HEK293 (cell line): ENCODE results near the gene MEGF6.

Experiments
- ELK4 ChIP-seq: IDR thresholded peaks from 2 replicates; pipeline ENCODE4 v1.6.1; 2011; ENCODE audit warnings: mild to moderate bottlenecking, low read depth, low read length, borderline replicate concordance
- MZF1 ChIP-seq: fragments of 450-650 bp; formaldehyde crosslinking; IDR thresholded peaks from 2 replicates; pipeline ENCODE4 v1.5.1; 2017; ENCODE audit warnings: missing biosample characterization, missing genetic modification characterization, borderline replicate concordance
- PRDM2 ChIP-seq: fragments of 450-650 bp; formaldehyde crosslinking; IDR thresholded peaks from 2 replicates; pipeline ENCODE4 v1.5.1; 2016; ENCODE audit warnings: missing biosample characterization, missing genetic modification characterization, borderline replicate concordance
- PRDM4 ChIP-seq: fragments of 450-650 bp; formaldehyde crosslinking; IDR thresholded peaks from 2 replicates; pipeline ENCODE4 v1.5.1; 2017; ENCODE audit warnings: missing biosample characterization, missing genetic modification characterization
- SP2 ChIP-seq: fragments of 450-650 bp; formaldehyde crosslinking; IDR thresholded peaks from 2 replicates; pipeline ENCODE4 v1.5.1; 2016; ENCODE audit warnings: missing biosample characterization, missing genetic modification characterization
- ZNF112 ChIP-seq: fragments of 450-650 bp; formaldehyde crosslinking; IDR thresholded peaks from 2 replicates; pipeline ENCODE4 v1.5.0; 2017; ENCODE audit warnings: missing biosample characterization, missing genetic modification characterization
- ZNF157 ChIP-seq: fragments of 450-650 bp; formaldehyde crosslinking; IDR thresholded peaks from 2 replicates; pipeline ENCODE4 v1.5.1; 2016; ENCODE audit warnings: missing biosample characterization, missing genetic modification characterization
- ZNF211 ChIP-seq: fragments of 450-650 bp; formaldehyde crosslinking; IDR thresholded peaks from 2 replicates; pipeline ENCODE4 v1.5.1; 2016; ENCODE audit warnings: low read depth, missing biosample characterization, missing genetic modification characterization
- ZNF366 ChIP-seq: fragments of 450-650 bp; formaldehyde crosslinking; conservative IDR thresholded peaks from 2 replicates; pipeline ENCODE4 v1.5.1; 2016; ENCODE audit warnings: missing biosample characterization, missing genetic modification characterization
- ZNF426 ChIP-seq: fragments of 450-650 bp; formaldehyde crosslinking; IDR thresholded peaks from 2 replicates; pipeline ENCODE4 v1.5.1; 2017; ENCODE audit warnings: missing biosample characterization, missing genetic modification characterization, mild to moderate bottlenecking, inconsistent platforms, moderate library complexity
- ZNF544 ChIP-seq: fragments of 450-650 bp; formaldehyde crosslinking; IDR thresholded peaks from 2 replicates; pipeline ENCODE4 v1.5.0; 2017; ENCODE audit warnings: missing biosample characterization, missing genetic modification characterization
- ZNF610 ChIP-seq: fragments of 450-650 bp; formaldehyde crosslinking; IDR thresholded peaks from 2 replicates; pipeline ENCODE4 v1.5.1; 2016; ENCODE audit warnings: missing biosample characterization, missing genetic modification characterization, borderline replicate concordance
- ZNF629 ChIP-seq: fragments of 450-650 bp; formaldehyde crosslinking; IDR thresholded peaks from 2 replicates; pipeline ENCODE4 v1.5.1; 2017; ENCODE audit warnings: missing biosample characterization, missing genetic modification characterization
- ZNF639 ChIP-seq: fragments of 450-650 bp; formaldehyde crosslinking; IDR thresholded peaks from 2 replicates; pipeline ENCODE4 v1.5.1; 2016; ENCODE audit warnings: missing biosample characterization, missing genetic modification characterization
- TF ChIP-seq, protein P1 (sequence below): fragments of 450-650 bp; formaldehyde crosslinking; IDR thresholded peaks from 2 replicates; pipeline ENCODE4 v1.5.1; 2016; ENCODE audit warnings: missing biosample characterization, missing genetic modification characterization
- TF ChIP-seq, protein P2 (sequence below): fragments of 450-650 bp; formaldehyde crosslinking; IDR thresholded peaks from 2 replicates; pipeline ENCODE4 v1.5.1; 2016; ENCODE audit warnings: missing biosample characterization, missing genetic modification characterization, borderline replicate concordance
- TF ChIP-seq, protein P3 (sequence below): fragments of 450-650 bp; formaldehyde crosslinking; IDR thresholded peaks from 2 replicates; pipeline ENCODE4; 2016; ENCODE audit warnings: missing biosample characterization, missing genetic modification characterization

Gene MEGF6

DNA sequence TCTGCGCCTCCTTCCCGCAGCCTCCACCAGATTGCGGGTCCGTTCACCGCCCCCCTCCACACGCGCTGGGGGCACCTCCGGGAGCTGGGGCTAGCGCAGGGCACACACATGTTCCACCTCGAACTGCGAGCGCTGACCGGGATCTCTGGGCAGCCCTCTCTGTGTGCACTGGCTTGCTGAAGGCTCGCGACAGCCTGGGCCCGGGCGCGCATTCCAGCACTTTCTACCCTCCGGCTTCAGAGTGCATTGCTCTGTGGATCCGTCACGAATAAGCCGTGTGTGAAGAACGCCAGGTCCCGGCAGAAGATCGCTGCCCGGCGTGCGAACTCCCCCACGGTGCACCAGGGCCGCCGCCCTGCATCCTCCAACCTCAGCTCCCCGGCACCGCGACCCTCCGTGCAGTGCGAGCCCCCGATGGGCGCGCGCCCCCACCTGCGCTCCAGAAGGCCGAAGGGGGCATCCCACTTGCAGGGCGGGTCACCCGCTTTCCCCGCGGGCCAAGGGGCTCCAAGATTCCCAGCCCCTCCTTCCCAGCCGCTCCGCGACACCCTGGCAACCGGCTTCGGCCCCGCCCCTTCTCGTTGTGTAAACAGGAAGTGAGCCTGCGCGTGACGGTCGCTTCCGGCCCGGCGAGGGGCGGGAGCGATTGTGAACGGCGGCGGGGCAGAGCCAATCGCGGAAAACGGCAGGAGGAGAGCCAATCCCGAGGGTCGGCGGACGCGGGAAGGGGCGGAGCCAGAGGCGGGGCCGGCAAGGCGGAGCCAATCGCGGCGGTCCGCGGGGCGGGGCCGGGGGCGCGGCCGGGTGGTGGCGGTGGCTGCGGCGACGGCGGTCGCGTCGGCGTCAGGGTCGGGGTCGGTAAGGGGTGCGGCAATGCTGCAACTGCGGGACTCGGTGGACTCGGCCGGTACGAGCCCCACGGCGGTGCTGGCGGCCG is 13.2 kb upstream of the MEGF6 start, which contains the start of gene TPRG1L (continued):
- TF ChIP-seq PRDM2 (tag by site-specific recombination) (no peak), MZF1 (tag by site-specific recombination) (no peak), SP2 (tag by site-specific recombination) (peak; percentile 98), ZNF366 (no peak), ZNF610 (tag by site-specific recombination) (peak; percentile 86; the same call in 1 of the 2 replicates), PRDM4 (tag by site-specific recombination) (no peak), ZNF112 (tag by site-specific recombination) (no peak), ZNF639 (tag by site-specific recombination) (no peak), ZNF157 (tag by site-specific recombination) (no peak), ZNF211 (tag by site-specific recombination) (no peak), ZNF544 (tag by site-specific recombination) (no peak), ELK4 (peak; percentile 56; the same call in 1 of the 2 replicates), ZNF629 (tag by site-specific recombination) (peak; percentile 56; the same call in 1 of the 2 replicates), ZNF426 (no peak)
- TF ChIP-seq, protein P1, sequence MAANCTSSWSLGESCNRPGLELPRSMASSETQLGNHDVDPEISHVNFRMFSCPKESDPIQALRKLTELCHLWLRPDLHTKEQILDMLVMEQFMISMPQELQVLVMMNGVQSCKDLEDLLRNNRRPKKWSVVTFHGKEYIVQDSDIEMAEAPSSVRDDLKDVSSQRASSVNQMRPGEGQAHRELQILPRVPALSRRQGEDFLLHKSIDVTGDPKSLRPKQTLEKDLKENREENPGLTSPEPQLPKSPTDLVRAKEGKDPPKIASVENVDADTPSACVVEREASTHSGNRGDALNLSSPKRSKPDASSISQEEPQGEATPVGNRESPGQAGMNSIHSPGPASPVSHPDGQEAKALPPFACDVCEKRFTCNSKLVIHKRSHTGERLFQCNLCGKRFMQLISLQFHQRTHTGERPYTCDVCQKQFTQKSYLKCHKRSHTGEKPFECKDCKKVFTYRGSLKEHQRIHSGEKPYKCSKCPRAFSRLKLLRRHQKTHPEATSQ (tag by site-specific recombination) = no peak
- TF ChIP-seq, protein P2, sequence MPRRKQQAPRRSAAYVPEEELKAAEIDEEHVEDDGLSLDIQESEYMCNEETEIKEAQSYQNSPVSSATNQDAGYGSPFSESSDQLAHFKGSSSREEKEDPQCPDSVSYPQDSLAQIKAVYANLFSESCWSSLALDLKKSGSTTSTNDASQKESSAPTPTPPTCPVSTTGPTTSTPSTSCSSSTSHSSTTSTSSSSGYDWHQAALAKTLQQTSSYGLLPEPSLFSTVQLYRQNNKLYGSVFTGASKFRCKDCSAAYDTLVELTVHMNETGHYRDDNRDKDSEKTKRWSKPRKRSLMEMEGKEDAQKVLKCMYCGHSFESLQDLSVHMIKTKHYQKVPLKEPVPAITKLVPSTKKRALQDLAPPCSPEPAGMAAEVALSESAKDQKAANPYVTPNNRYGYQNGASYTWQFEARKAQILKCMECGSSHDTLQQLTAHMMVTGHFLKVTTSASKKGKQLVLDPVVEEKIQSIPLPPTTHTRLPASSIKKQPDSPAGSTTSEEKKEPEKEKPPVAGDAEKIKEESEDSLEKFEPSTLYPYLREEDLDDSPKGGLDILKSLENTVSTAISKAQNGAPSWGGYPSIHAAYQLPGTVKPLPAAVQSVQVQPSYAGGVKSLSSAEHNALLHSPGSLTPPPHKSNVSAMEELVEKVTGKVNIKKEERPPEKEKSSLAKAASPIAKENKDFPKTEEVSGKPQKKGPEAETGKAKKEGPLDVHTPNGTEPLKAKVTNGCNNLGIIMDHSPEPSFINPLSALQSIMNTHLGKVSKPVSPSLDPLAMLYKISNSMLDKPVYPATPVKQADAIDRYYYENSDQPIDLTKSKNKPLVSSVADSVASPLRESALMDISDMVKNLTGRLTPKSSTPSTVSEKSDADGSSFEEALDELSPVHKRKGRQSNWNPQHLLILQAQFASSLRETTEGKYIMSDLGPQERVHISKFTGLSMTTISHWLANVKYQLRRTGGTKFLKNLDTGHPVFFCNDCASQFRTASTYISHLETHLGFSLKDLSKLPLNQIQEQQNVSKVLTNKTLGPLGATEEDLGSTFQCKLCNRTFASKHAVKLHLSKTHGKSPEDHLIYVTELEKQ (tag by site-specific recombination) = no peak
- TF ChIP-seq, protein P3, sequence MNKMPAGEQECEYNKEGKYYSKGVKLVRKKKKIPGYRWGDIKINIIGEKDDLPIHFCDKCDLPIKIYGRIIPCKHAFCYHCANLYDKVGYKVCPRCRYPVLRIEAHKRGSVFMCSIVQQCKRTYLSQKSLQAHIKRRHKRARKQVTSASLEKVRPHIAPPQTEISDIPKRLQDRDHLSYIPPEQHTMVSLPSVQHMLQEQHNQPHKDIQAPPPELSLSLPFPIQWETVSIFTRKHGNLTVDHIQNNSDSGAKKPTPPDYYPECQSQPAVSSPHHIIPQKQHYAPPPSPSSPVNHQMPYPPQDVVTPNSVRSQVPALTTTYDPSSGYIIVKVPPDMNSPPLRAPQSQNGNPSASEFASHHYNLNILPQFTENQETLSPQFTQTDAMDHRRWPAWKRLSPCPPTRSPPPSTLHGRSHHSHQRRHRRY = no peak
